ENCODE results near the gene PREB. TPM values are rescaled to one million over a fixed set of nuclear protein-coding genes. Genes with fewer than 3 reads are reported as not detected.

PREB gene
- total and polyA plus RNA-seq, 2 of the 13 experiments (the other 11 are each of a cell fraction or from before 2014, with no cell fraction given): 112 to 192 TPM

DNA sequence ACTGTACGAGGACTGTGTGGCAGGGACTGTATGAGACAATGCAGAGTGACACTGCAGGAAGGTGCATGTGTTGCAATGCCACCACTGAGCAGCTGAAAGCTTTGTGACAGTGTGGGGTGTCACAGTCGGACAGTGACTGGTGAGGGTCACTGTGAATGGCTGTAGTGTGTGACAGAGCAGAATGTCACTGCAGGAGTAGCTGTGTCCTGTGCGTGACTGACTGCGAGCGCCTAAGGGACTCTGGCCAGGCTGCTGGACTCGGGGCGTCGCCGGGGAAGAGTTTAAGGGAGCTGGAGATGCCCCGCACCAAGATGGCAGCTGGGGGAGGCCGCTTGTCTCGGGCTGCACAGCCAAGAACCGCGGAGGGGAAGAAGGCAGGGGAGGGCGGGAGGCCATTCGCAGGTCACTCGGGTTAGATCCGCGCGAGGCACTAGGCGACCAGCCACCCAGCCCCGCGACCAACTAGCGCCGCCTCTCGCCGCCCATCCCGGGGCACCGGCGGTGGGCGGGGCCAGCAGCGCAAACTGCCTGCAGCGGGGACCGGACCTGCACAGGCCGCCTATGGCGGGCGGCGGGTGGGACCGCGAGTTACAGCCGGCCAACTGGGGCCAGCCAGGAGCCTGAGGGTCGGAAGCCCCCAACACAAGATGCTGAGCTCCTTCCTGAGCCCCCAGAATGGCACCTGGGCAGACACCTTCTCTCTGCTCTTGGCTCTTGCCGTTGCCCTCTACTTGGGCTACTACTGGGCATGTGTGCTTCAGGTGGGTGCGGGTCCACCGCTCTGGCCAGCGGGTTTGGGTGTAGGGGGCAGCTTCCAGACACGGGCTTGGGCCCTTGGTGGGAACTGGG lies 10.9 kb downstream of the PREB start, which contains the start of gene ABHD1 (continued):
- TF ChIP-seq, protein P1, sequence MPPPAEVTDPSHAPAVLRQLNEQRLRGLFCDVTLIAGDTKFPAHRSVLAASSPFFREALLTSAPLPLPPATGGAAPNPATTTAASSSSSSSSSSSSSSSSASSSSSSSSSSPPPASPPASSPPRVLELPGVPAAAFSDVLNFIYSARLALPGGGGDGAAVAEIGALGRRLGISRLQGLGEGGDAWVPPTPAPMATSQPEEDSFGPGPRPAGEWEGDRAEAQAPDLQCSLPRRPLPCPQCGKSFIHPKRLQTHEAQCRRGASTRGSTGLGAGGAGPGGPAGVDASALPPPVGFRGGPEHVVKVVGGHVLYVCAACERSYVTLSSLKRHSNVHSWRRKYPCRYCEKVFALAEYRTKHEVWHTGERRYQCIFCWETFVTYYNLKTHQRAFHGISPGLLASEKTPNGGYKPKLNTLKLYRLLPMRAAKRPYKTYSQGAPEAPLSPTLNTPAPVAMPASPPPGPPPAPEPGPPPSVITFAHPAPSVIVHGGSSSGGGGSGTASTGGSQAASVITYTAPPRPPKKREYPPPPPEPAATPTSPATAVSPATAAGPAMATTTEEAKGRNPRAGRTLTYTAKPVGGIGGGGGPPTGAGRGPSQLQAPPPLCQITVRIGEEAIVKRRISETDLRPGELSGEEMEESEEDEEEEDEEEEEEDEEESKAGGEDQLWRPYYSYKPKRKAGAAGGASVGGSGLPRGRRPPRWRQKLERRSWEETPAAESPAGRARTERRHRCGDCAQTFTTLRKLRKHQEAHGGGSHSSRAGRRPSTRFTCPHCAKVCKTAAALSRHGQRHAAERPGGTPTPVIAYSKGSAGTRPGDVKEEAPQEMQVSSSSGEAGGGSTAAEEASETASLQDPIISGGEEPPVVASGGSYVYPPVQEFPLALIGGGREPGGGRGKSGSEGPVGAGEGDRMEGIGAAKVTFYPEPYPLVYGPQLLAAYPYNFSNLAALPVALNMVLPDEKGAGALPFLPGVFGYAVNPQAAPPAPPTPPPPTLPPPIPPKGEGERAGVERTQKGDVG (CRISPR knock-in tag; IDR thresholded peaks at IDR 0.05; ENCODE audit: borderline replicate concordance): no peak
- no peak for TF ChIP-seq NBN (conservative IDR thresholded peaks at IDR 0.05)
- TF ChIP-seq, protein P2, sequence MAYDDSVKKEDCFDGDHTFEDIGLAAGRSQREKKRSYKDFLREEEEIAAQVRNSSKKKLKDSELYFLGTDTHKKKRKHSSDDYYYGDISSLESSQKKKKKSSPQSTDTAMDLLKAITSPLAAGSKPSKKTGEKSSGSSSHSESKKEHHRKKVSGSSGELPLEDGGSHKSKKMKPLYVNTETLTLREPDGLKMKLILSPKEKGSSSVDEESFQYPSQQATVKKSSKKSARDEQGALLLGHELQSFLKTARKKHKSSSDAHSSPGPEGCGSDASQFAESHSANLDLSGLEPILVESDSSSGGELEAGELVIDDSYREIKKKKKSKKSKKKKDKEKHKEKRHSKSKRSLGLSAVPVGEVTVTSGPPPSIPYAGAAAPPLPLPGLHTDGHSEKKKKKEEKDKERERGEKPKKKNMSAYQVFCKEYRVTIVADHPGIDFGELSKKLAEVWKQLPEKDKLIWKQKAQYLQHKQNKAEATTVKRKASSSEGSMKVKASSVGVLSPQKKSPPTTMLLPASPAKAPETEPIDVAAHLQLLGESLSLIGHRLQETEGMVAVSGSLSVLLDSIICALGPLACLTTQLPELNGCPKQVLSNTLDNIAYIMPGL (CRISPR knock-in tag; IDR thresholded peaks at IDR 0.05; ENCODE audit: borderline replicate concordance in 1 of 2, low read depth in 1 of 2): peak in 1 of 2 experiments; percentile 87; a peak in 1 of 4 replicates
- peak; percentile 42; the same call in 1 of the 2 replicates for TF ChIP-seq ZNF792 (CRISPR knock-in tag; IDR thresholded peaks at IDR 0.05)
- no peak for TF ChIP-seq ZNF256 (CRISPR knock-in tag; conservative IDR thresholded peaks at IDR 0.05)
- TF ChIP-seq, protein P3, sequence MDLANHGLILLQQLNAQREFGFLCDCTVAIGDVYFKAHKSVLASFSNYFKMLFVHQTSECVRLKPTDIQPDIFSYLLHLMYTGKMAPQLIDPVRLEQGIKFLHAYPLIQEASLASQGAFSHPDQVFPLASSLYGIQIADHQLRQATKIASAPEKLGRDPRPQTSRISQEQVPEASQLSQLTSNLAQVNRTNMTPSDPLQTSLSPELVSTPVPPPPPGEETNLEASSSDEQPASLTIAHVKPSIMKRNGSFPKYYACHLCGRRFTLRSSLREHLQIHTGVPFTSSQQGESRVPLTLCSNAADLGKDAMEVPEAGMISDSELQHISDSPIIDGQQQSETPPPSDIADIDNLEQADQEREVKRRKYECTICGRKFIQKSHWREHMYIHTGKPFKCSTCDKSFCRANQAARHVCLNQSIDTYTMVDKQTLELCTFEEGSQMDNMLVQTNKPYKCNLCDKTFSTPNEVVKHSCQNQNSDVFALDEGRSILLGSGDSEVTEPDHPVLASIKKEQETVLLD (CRISPR knock-in tag; IDR thresholded peaks at IDR 0.05; ENCODE audit: low read depth): no peak; the same call in 1 of the 2 replicates
- TF ChIP-seq, protein P4, sequence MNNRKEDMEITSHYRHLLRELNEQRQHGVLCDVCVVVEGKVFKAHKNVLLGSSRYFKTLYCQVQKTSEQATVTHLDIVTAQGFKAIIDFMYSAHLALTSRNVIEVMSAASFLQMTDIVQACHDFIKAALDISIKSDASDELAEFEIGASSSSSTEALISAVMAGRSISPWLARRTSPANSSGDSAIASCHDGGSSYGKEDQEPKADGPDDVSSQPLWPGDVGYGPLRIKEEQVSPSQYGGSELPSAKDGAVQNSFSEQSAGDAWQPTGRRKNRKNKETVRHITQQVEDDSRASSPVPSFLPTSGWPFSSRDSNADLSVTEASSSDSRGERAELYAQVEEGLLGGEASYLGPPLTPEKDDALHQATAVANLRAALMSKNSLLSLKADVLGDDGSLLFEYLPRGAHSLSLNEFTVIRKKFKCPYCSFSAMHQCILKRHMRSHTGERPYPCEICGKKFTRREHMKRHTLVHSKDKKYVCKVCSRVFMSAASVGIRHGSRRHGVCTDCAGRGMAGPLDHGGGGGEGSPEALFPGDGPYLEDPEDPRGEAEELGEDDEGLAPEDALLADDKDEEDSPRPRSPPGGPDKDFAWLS (CRISPR knock-in tag; IDR thresholded peaks at IDR 0.05; ENCODE audit: borderline replicate concordance): 0 out of 2 replicates have a peak, but pooled peaks have one; percentile 34
- no peak for TF ChIP-seq HHEX (CRISPR knock-in tag; IDR thresholded peaks at IDR 0.05)
- peak; percentile 85 for TF ChIP-seq ZNF230 (CRISPR knock-in tag; IDR thresholded peaks at IDR 0.05)
- no peak for TF ChIP-seq ZNF446 (CRISPR knock-in tag; IDR thresholded peaks at IDR 0.05)
- no peak for TF ChIP-seq SNRNP70 (IDR thresholded peaks at IDR 0.05; ENCODE audit: low read depth, low read length)
- 0 out of 2 replicates have a peak, but pooled peaks have one; percentile 40 for TF ChIP-seq ZNF335 (CRISPR knock-in tag; IDR thresholded peaks at IDR 0.05)
- 0 out of 2 replicates have a peak, but pooled peaks have one; percentile 69 for TF ChIP-seq ZNF749 (CRISPR knock-in tag; IDR thresholded peaks at IDR 0.05; ENCODE audit: borderline replicate concordance)
- TF ChIP-seq DR1 (CRISPR knock-in tag; IDR thresholded peaks at IDR 0.05): no peak
- TF ChIP-seq, protein P5, sequence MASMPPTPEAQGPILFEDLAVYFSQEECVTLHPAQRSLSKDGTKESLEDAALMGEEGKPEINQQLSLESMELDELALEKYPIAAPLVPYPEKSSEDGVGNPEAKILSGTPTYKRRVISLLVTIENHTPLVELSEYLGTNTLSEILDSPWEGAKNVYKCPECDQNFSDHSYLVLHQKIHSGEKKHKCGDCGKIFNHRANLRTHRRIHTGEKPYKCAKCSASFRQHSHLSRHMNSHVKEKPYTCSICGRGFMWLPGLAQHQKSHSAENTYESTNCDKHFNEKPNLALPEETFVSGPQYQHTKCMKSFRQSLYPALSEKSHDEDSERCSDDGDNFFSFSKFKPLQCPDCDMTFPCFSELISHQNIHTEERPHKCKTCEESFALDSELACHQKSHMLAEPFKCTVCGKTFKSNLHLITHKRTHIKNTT (CRISPR knock-in tag; IDR thresholded peaks at IDR 0.05): no peak
- TF ChIP-seq SIN3B (IDR thresholded peaks at IDR 0.05; ENCODE audit: low read length): 0 out of 2 replicates have a peak, but pooled peaks have one; percentile 25
- TF ChIP-seq TBX3 (IDR thresholded peaks at IDR 0.05; ENCODE audit: borderline replicate concordance): 0 out of 2 replicates have a peak, but pooled peaks have one; percentile 38

Data from HepG2 (cell line).